Loucy (cell line): Measurements from ENCODE around the gene FKBP3.

ENCODE experiments used
- H2AFZ ChIP-seq: fragments of 200-600 bp; sonication (generic); 2 replicates; pipeline ENCODE4 v1.6.0; 2016; ENCODE audit warnings: antibody characterized with exemption, mild to moderate bottlenecking, low read length, moderate library complexity
- H3F3A ChIP-seq: fragments of 200-600 bp; 2 replicates; pipeline ENCODE4 v1.6.0; 2016; ENCODE audit warnings: antibody characterized with exemption, low read depth, mild to moderate bottlenecking
- H3K27me3 ChIP-seq: fragments of 200-600 bp; sonication (generic); 2 replicates; pipeline ENCODE4 v1.6.1; 2014; ENCODE audit warnings: low read length, mild to moderate bottlenecking; ENCODE audit not compliant: insufficient read depth, poor library complexity, severe bottlenecking
- H3K36me3 ChIP-seq: fragments of 200-600 bp; sonication (generic); 2 replicates; pipeline ENCODE4 v1.6.1; 2016; ENCODE audit warnings: low read length; ENCODE audit not compliant: insufficient read depth
- H3K4me1 ChIP-seq: fragments of 200-600 bp; sonication (generic); 2 replicates; pipeline ENCODE4 v1.5.1; 2014; ENCODE audit warnings: low read length, mild to moderate bottlenecking; ENCODE audit not compliant: insufficient read depth, poor library complexity, severe bottlenecking
- H3K4me2 ChIP-seq: fragments of 200-600 bp; sonication (generic); 2 replicates; pipeline ENCODE4 v1.6.0; 2014; ENCODE audit warnings: antibody characterized with exemption, low read length, low read depth, mild to moderate bottlenecking; ENCODE audit not compliant: poor library complexity, severe bottlenecking
- H3K4me3 ChIP-seq: fragments of 200-600 bp; sonication (generic); 2 replicates; pipeline ENCODE4 v1.5.1; 2014; ENCODE audit warnings: low read length, mild to moderate bottlenecking, mixed read lengths; ENCODE audit not compliant: poor library complexity, severe bottlenecking
- H3K79me2 ChIP-seq: fragments of 200-600 bp; sonication (generic); 2 replicates; pipeline ENCODE4 v1.6.1; 2014; ENCODE audit warnings: low read length; ENCODE audit not compliant: insufficient read depth
- H3K9ac ChIP-seq: fragments of 200-600 bp; sonication (generic); 2 replicates; pipeline ENCODE4 v1.6.0; 2014; ENCODE audit warnings: mild to moderate bottlenecking, low read depth, low read length, moderate library complexity; ENCODE audit not compliant: poor library complexity, severe bottlenecking
- H3K9me2 ChIP-seq: fragments of 200-600 bp; sonication (generic); replicated peaks from 2 replicates; pipeline ENCODE4 v1.6.1; 2016; ENCODE audit warnings: low read depth, low read length, mixed read lengths
- H3K9me3 ChIP-seq: fragments of 200-600 bp; sonication (generic); 2 replicates; pipeline ENCODE4 v1.6.1; 2014; ENCODE audit warnings: mild to moderate bottlenecking, antibody characterized with exemption, low read length, low read depth; ENCODE audit not compliant: insufficient read depth
- H4K20me1 ChIP-seq: fragments of 200-600 bp; sonication (generic); 2 replicates; pipeline ENCODE4 v1.6.0; 2014; ENCODE audit warnings: antibody characterized with exemption, low read length, mild to moderate bottlenecking; ENCODE audit not compliant: insufficient read depth, poor library complexity, severe bottlenecking
- CTCF ChIP-seq: fragments of 200-600 bp; sonication (generic); conservative IDR thresholded peaks from 2 replicates; pipeline ENCODE4 v1.5.1; 2014; ENCODE audit warnings: mild to moderate bottlenecking, antibody characterized with exemption, low read length
- EZH2phosphoT487 ChIP-seq: fragments of 200-600 bp; IDR thresholded peaks from 2 replicates; pipeline ENCODE4 v1.6.1; 2018; ENCODE audit warnings: antibody characterized with exemption, mild to moderate bottlenecking, moderate library complexity, borderline replicate concordance

The FKBP3 gene

GRCh38 chr14:45070215-45070614, 64.1 kb downstream of the FKBP3 start:
- no peak overlapping the region for H3K4me2 ChIP-seq
- no peaks in the 10 kb centered on the region for H4K20me1 ChIP-seq
- H3K27me3 ChIP-seq: no peaks in the 10 kb centered on the region
- H3K9me2 ChIP-seq: no peaks in the 10 kb centered on the region
- no peaks in the 10 kb centered on the region for H3K79me2 ChIP-seq
- H3K9me3 ChIP-seq: no peaks in the 10 kb centered on the region
- H3K36me3 ChIP-seq: no peaks in the 10 kb centered on the region
- H3F3A ChIP-seq: no peaks in the 10 kb centered on the region
- no peak overlapping the region for H3K9ac ChIP-seq
- H2AFZ ChIP-seq: no peak overlapping the region
- TF ChIP-seq CTCF (no peak), EZH2phosphoT487 (no peak)
- H3K4me1 ChIP-seq: no peaks in the 10 kb centered on the region
- H3K4me3 ChIP-seq: no peak overlapping the region

DNA sequence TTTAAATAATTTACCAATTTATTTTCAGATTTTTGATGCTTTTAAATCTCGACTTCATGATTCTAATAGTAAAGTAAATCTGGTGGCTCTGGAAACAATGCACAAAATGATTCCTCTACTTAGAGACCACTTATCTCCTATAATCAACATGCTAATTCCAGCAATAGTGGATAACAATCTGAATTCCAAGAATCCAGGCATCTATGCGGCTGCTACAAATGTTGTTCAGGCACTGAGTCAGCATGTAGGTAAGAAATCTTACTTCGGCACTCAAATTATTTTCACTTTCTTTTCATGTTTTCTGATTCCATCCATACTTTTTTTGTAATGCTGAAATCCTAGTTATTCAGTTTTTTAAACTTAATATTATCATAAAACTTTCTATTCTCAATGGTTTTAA, 65.9 kb downstream of the FKBP3 start:
- Histone ChIP-seq H3K36me3 (no peaks in the 10 kb centered on the region), H4K20me1 (no peaks in the 10 kb centered on the region), H3K9me3 (no peaks in the 10 kb centered on the region), H3K4me1 (no peaks in the 10 kb centered on the region), H2AFZ (no peak overlapping the region), H3K4me2 (no peak overlapping the region), H3K9me2 (no peaks in the 10 kb centered on the region), H3K27me3 (no peaks in the 10 kb centered on the region), H3F3A (no peaks in the 10 kb centered on the region), H3K9ac (no peak overlapping the region), H3K4me3 (no peak overlapping the region), H3K79me2 (no peaks in the 10 kb centered on the region)
- TF ChIP-seq EZH2phosphoT487 (no peak), CTCF (no peak)

GRCh38 chr14:45066667-45067066, 67.6 kb downstream of the FKBP3 start:
- Histone ChIP-seq H3K9ac (no peak overlapping the region), H3K4me2 (no peak overlapping the region), H4K20me1 (no peaks in the 10 kb centered on the region), H3K27me3 (no peaks in the 10 kb centered on the region), H3K79me2 (no peaks in the 10 kb centered on the region), H3K9me2 (no peaks in the 10 kb centered on the region), H2AFZ (no peak overlapping the region), H3K36me3 (no peaks in the 10 kb centered on the region), H3K9me3 (no peaks in the 10 kb centered on the region), H3F3A (no peaks in the 10 kb centered on the region), H3K4me3 (no peak overlapping the region), H3K4me1 (no peaks in the 10 kb centered on the region)
- no peak for TF ChIP-seq EZH2phosphoT487
- TF ChIP-seq CTCF: no peak
